22Rv1 (cell line): Measurements from ENCODE around the gene AUP1.

Experiments used
- CTCF ChIP-seq: fragments of 450-650 bp; IDR thresholded peaks from 2 replicates; pipeline ENCODE4 v1.5.1; 2017; ENCODE audit warnings: mild to moderate bottlenecking
- ZFX ChIP-seq: fragments of 450-650 bp; IDR thresholded peaks from 2 replicates; pipeline ENCODE4 v1.6.1; 2017; ENCODE audit warnings: antibody characterized with exemption, borderline replicate concordance

GRCh38 chr2:74562126-74562775 lies 32.7 kb upstream of the AUP1 start:
- TF ChIP-seq CTCF (no peak), ZFX (no peak)
